Lower leg skin (tissue), 3 donors: ENCODE results near the gene ZNF76.

ENCODE experiments used
- CTCF ChIP-seq, 3 donors: fragments of 450-650 bp; IDR thresholded peaks; one replicate each; pipeline ENCODE4 v1.5.1; 2016; ENCODE audit warnings: antibody characterized with exemption in 3 of 3, mild to moderate bottlenecking in 3 of 3, moderate library complexity in 2 of 3
- POLR2A ChIP-seq, 2 donors: fragments of 450-650 bp; IDR thresholded peaks; one replicate each; pipeline ENCODE4 v1.6.1; 2016 to 2017; ENCODE audit warnings: antibody characterized with exemption in 2 of 2, mild to moderate bottlenecking in 1 of 2, moderate library complexity in 1 of 2

- TF ChIP-seq CTCF (IDR thresholded peaks at IDR 0.05) (no peak), POLR2A (IDR thresholded peaks at IDR 0.05) (no peak)
Measured at GRCh38 chr6:35312076-35312800, 52.7 kb downstream of the ZNF76 start.
